Kidney (tissue), 14 donors: Measurements from ENCODE around the gene BEAN1. TPM values are rescaled to one million over a fixed set of nuclear protein-coding genes. Genes with fewer than 3 reads are reported as not detected.
"Not testable (repeated sequence)": the region's sequence is repeated elsewhere in the genome, so short reads cannot be mapped to it uniquely, and the experiment has no call there.

Experiments used
- DNase-seq, 5 donors: peaks; one replicate each; pipeline ENCODE4 v3.0.0-alpha.2; 2013 to 2020
- FAIRE-seq: peaks from 2 replicates; lab custom pipeline; 2012; peaks lifted over from hg19 to GRCh38; lab: Jason Lieb, UNC
- H3K27ac ChIP-seq, 2 donors: one replicate each; pipeline ENCODE4 v1.7.0; 2013; ENCODE audit warnings: low read depth in 2 of 2, low read length in 2 of 2, inconsistent platforms in 1 of 2
- H3K27me3 ChIP-seq: one replicate; pipeline ENCODE4 v1.7.1; 2013; ENCODE audit warnings: low read length, inconsistent platforms; ENCODE audit not compliant: control insufficient read depth, insufficient read depth
- H3K36me3 ChIP-seq, 3 donors: one replicate each; pipeline versions ENCODE4 v1.7.0 to v1.7.1; 2013; ENCODE audit warnings: low read length in 3 of 3, control low read depth in 1 of 3, inconsistent platforms in 1 of 3; ENCODE audit not compliant: insufficient read depth in 3 of 3, control insufficient read depth in 2 of 3
- H3K4me1 ChIP-seq, 3 donors: one replicate each; pipeline versions ENCODE4 v1.7.0 to v1.7.1; 2013; ENCODE audit warnings: low read length in 3 of 3, inconsistent platforms in 1 of 3, low read depth in 1 of 3; ENCODE audit not compliant: control insufficient read depth in 2 of 3, insufficient read depth in 2 of 3
- H3K4me3 ChIP-seq, 3 donors: one replicate each; pipeline versions ENCODE4 v1.7.0 to v1.8.1; 2013; ENCODE audit warnings: low read length in 3 of 3, control low read depth in 1 of 3, inconsistent platforms in 1 of 3
- H3K9ac ChIP-seq, 3 donors: one replicate each; pipeline versions ENCODE4 v1.7.0 to v1.7.1; 2013; ENCODE audit warnings: low read length in 3 of 3, control low read depth in 1 of 3, inconsistent platforms in 1 of 3
- H3K9me3 ChIP-seq, 3 donors: one replicate each; pipeline versions ENCODE4 v1.7.0 to v1.7.1; 2013; ENCODE audit warnings: low read length in 3 of 3, control low read depth in 1 of 3, inconsistent platforms in 1 of 3; ENCODE audit not compliant: control insufficient read depth in 2 of 3, insufficient read depth in 1 of 3
- CTCF ChIP-seq: IDR thresholded peaks from 3 replicates; pipeline ENCODE4 v1.5.1; 2012; ENCODE audit warnings: mild to moderate bottlenecking, moderate library complexity, borderline replicate concordance; ENCODE audit not compliant: insufficient read depth; ENCODE audit errors: extremely low read depth
- intact Hi-C: fragments of 100-400 bp; cut with DNase I; formaldehyde crosslinking; loops from one replicate; pipeline ENCODE4 v1.11.1; 2022
- polyA plus RNA-seq: library from polyadenylated mRNA; stranded (reverse); fragments of 350-450 nt; fragmentation: Illumina TruSeq; extraction: RNeasy Lipid Tissue Mini Kit (QIAGEN cat#74804); gene quantifications from one replicate; pipeline ENCODE4 v1.2.3, GENCODE V29; 2014; ENCODE audit warnings: low read depth, low replicate concordance; ENCODE audit not compliant: insufficient read depth
- total RNA-seq: library from RNA; stranded (reverse); fragmentation: NEBNext Ultra II Directional; extraction: Animal tissue kit (Norgen Biotek cat#: 25700); gene quantifications from one replicate; pipeline ENCODE4 v1.2.1, GENCODE V29; 2021
- donor health status: control.
- donor health status: control.
- donor health status: control.
- donor health status: control.
- donor health status: control.
- donor health status: DM: yes; HTN: yes; CAD: no.
- donor health status: Normal renal cell carcinoma (clear cell type).

The BEAN1 gene
- total and polyA plus RNA-seq, 2 donors from 2014 or later, result 0.47 to 2.4 TPM

GRCh38 chr16:66460703-66461102, 33.6 kb downstream of the BEAN1 start:
- intact Hi-C loops, result no loop called here
- Histone ChIP-seq H3K27ac (no peak overlapping the region), H3K9me3 (no peaks in the 10 kb centered on the region), H3K36me3 (no peaks in the 10 kb centered on the region), H3K9ac (no peak overlapping the region), H3K4me3 (no peak overlapping the region), H3K4me1 (no peaks in the 10 kb centered on the region), H3K27me3 (no peaks in the 10 kb centered on the region)
- FAIRE-seq (no peak), DNase-seq (no peak)
- TF ChIP-seq CTCF, result no peak

DNA sequence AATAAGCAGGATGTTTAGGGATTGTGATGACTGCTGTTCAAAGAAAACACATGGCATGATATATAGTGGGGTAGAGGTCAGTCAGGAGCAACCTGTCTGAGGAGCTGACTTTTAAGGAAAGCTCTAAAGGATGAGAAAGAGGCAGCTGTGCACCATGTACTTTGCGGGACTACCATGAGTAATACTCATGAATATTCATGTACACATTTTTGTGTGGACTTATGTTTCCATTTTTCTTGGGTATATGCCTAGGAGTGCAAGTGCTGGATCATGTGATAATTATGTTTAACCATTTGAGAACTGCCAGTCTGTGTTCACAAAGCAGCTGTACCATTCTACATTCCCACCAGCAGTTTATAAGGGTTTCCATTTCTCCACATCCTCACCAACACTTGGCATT, 35.8 kb downstream of the BEAN1 start:
- FAIRE-seq (no peak), DNase-seq (no peak)
- intact Hi-C loops, result no loop called here
- no peak for TF ChIP-seq CTCF
- Histone ChIP-seq H3K4me3 (no peak overlapping the region), H3K9me3 (no peaks in the 10 kb centered on the region), H3K36me3 (no peaks in the 10 kb centered on the region), H3K27me3 (no peaks in the 10 kb centered on the region), H3K9ac (no peak overlapping the region), H3K4me1 (no peaks in the 10 kb centered on the region), H3K27ac (no peak overlapping the region)

- FAIRE-seq, H3K4me3 ChIP-seq, H3K27ac ChIP-seq, H3K9ac ChIP-seq, intact Hi-C loops, H3K36me3 ChIP-seq, DNase-seq, H3K4me1 ChIP-seq, H3K9me3 ChIP-seq, H3K27me3 ChIP-seq: not testable (repeated sequence)
Observed at GRCh38 chr16:66465946-66466345, 38.9 kb downstream of the BEAN1 start.

DNA sequence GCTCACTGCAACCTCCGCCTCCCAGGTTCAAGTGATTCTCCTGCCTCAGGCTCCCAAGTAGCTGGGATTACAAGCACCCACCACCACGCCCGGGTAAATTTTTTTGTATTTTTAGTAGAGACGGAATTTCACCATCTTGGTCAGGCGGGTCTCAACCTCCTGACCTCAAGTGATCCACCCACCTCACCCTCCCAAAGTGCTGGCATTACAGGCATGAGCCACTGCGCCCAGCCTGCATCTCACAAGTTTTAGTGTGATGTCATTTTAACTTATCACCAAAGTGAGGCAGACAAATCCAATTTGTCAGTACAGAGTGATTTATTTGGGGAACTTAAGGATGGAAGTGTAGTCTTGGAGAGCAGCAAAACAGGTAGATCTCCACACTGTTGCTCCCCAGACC, 39.5 kb downstream of the BEAN1 start:
- H3K9ac ChIP-seq, intact Hi-C loops, H3K36me3 ChIP-seq: not testable (repeated sequence)

DNA sequence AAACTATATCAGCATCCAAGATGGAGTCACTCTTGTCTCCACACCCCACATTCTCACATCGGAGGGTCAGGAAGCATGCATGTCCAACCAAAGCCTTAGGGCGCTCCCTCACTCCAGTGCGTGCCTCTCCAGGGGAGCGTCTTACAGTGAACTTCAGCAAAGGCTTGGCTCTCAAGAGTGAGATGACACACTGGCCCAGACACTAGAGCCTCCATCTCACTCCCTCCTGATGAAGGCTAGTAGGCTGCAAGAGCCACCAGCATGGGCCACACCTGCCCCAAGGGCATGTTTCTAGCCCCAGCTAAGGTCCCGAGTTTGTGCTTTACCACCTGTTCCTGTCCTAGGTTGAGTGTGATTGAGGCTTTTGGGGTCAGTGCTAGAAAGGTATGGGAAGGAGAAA, 40.5 kb downstream of the BEAN1 start:
- no peak overlapping the region for H3K27ac ChIP-seq
- H3K27me3 ChIP-seq, result no peaks in the 10 kb centered on the region
- intact Hi-C loops, result no loop called here
- no peak for TF ChIP-seq CTCF
- no peak for FAIRE-seq
- no peak for DNase-seq
- H3K4me1 ChIP-seq, result no peaks in the 10 kb centered on the region
- no peaks in the 10 kb centered on the region for H3K9me3 ChIP-seq
- no peak overlapping the region for H3K9ac ChIP-seq
- H3K4me3 ChIP-seq, result no peak overlapping the region
- no peaks in the 10 kb centered on the region for H3K36me3 ChIP-seq

More for the DNA sequence above, 39.5 kb downstream of the BEAN1 start:
- not testable (repeated sequence) for FAIRE-seq, H3K4me1 ChIP-seq, H3K27me3 ChIP-seq, H3K27ac ChIP-seq, H3K9me3 ChIP-seq, DNase-seq, H3K4me3 ChIP-seq
